ENCODE measurements around the gene PHLDA3.
"Not testable (repeated sequence)": the region's sequence is repeated elsewhere in the genome, so short reads cannot be mapped to it uniquely, and the experiment has no call there.

The PHLDA3 gene

DNA sequence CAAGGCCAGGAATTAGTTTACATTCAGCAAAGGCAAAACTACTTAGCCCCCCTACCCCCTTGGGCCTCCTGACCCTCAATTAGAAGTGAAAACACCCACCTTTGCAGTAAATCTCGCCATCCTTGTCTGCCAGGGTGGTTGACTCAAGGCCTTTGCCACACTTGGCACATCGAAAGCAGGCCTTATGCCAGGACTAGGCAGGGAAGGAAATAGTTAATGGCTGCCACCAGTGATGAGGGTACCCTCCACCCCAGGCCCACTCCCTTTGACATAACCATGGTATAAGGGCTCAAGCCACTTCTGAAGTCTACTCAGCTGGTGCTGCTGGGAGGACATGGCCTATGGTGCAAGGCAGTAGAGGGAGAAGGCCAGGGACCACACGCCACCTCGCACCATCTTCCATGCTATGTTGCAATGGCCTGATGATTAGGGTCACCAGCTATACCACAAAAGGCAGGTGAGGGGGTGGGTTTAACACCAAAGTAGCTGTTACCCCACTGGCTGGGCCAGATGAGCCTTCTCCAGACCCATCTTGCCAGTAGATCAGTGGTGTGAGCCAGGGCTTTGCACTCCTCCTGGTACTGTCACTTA, 16.3 kb upstream of the PHLDA3 start:
- no peak for DNase-seq

DNA sequence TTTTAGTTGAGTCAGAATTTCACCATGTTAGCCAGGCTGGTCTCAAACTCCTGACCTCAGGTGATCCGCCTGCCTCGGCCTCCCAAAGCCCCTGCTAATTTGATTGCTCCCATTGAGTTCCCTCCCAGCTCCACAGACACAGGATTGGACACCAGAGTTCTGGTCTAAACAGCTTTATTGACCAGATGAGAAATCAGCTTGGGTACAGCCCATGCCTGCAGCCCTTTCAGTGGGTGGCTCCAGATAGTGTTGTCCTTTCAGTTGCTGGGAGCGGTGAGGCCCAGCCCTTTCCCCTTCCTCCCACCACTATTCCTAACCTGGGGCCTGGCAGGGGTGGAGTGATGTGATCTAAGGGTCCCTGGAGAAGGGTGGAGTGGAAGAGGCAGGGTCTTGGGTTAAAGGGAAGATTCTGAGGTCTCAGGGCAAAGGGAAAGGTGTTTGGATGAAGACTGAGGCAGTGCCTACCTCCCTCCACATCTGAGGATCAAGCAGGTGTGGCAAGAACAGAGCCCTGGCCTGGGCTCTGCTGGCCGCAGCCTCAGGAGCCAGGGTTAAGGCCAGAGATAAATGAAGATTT, 14.5 kb upstream of the PHLDA3 start:
- DNase-seq = no peak

DNA sequence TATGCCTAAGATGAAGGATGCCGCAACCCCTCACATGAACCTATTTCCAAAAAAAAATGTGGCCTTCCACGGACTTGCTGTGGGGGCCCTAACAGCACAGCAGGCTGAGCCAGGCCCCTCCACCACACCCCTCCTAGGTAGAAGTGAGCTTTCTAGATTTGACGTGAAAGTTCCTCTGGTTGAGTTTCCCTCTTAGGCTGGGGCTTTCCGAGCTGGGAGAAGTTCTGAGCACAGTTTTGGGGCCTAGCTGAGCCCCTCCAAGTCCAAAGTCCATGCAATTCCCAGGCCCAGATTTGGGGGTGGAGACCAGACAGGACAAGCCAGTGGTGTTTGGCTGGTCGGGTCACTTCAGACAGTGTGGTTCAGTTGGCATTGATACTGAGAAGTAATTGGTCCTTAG, 13.8 kb upstream of the PHLDA3 start:
- no peak for DNase-seq

DNA sequence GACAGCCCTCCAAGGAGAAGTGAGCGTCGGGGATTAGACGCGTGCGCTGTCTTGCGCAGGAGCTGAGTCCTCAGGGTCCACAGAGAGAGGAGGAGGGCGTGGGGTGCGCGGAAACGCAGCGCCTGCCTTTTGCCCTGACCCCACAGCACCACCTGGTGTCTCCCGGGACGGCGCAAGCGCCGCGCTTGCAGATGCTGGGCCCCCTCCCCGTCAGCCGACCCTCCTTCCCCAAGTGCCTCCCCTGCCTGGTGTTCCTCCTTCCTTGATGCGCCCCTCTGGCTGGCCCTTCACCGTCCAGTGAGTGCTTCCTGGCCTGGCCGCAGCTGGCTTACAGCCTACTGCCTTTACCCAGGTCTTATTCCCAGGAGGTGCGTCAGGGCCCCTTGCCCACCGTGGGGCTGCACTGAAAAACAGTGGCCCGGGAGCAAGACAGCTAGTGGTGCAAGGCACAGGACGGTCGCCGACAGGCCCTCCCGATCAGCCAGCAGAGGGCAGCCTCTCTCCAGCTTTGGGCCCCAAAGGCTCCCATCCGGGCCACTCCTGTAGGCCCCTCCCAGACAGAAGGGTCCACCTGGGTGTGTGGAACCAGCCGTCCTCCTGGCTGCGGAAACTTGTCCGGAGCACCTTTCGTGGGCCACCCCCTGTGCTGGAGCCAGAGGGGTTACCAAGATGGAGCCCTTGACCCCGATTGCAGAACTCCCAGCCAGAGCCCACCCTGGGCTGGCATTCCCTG, 12.9 kb upstream of the PHLDA3 start:
- DNase-seq = peak; percentile 89

- no peak for DNase-seq
Observed at GRCh38 chr1:201481004-201481380, 12.0 kb upstream of the PHLDA3 start.

DNA sequence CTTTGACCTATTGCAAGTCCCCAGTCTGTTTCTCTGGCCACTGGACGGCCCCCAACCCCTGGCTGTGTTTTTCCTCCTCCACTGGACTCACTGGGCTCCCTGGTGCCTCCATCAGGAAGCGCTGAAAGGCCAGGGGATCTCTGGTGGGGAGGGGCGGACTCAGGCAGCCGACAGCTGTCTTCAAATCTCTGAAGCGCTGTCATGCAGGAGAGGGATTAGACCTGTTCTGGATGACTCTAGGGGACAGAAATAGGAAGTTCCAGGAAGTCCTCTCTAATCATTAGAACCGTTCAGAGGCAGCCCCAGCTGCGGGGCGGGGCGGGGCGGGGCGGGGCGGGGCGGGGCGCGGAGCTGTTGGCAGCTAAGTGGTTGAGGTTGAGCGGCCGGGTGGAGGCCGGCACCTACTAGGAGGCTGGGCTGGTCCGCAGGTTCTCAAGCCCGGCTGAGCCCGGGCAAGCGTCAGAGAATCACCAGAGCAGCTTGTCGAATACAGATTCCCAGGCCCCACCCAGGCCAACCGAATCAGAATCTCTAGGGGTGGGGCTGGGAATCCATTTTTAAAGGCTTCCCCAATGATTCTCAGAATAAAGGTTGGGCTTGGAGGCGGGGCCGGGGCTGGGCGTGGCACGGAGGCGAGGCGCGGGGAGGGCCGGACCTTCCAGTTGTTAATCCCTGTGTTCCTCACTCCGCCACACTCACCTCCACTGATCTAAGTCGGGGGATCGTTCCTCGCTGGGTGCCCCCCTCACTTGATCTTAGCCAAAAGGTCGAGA, 11.4 kb upstream of the PHLDA3 start:
- peak; percentile 86 for DNase-seq

GRCh38 chr1:201479201-201479730, 10.3 kb upstream of the PHLDA3 start:
- DNase-seq = no peak

DNA sequence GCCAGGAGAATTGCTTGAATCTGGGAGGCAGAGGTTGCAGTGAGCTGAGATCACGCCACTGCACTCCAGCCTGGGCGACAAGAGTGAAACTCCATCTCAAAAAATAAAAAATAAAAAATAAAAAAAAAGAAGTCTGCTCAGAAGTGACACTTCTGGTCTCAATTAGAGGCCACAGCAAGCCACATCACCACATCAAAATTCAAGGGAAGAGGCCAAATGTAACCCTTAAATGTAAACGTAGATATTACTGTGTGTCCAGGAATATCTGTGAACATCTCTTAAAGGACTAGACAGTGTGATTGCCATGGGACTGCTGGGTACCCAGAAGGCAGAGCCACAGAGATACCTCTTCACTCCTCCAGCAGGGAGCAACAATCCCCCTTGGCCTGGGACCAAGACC, 9.7 kb upstream of the PHLDA3 start:
- DNase-seq = not testable (repeated sequence)

DNA sequence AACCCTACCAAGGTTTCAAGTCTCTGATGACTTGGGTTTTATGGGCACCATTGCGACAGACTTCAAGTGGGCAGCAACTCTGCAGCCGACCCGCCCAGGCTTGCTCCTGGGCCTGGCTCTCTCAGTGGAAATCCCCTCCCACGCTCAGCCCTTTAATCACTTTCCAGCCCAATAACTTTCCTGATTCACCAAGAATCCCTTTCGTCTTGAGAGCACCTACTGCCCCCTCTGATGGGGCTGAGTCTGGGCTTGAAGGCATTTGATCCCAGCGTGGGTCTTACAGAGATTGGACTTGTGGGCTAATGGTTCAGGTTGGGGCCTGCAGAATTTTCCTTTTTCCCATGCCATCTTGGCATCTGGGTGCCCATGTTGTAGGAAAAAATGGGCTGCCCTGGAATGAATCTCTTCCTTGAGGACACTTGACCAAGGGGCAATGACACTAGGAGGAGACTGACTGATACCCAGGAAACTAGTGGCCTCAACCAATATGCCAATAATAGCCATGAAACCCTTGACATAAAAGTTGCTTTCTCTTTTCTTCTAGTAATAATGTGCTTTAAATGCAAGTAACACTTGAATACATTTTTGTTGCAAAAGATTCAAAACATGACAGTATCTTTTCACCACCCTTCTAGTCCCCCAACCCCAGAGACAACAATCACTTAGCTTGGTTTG, 7.8 kb upstream of the PHLDA3 start:
- no peak for DNase-seq

DNA sequence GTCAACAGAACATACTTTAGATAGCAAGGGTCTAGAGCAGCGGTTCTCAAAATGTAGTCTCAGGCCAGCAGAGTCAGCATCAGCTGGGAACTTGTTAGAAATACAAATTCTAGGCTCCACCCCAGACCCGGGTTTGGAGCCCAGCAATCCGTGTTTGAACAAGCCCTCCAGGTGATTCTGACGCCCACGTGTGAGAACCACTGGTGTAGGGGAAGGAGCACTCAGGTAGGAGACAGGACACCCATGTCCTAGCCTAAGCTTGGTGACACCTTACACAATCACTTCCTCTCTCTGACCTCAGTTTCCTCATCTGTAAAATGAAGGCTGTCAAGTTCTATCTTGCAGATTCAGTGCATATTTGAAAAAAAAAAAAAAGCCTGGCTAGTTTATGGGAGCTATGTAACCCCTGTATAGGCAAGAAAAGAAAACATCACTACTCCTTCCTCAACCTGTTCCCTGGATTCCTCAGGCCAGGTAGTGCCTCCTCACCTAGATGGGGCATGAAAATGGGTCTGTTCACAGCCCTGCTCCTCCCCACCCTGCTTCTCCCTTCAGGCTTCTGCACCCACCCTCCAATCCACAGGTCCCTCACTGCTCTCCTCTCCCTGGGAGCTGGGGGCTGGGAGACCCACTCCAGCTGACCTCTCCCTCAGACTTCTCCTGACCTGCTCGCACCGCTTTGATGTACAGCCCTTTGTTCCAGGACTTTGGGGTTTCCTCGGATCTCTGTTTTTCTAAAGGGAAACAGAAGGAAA, 7.1 kb upstream of the PHLDA3 start:
- DNase-seq = no peak

GRCh38 chr1:201475130-201475529, 6.1 kb upstream of the PHLDA3 start:
- no peak for DNase-seq

- no peak for DNase-seq
Observed at GRCh38 chr1:201473296-201473695, 4.3 kb upstream of the PHLDA3 start.

GRCh38 chr1:201472321-201472720, 3.3 kb upstream of the PHLDA3 start:
- not testable (repeated sequence) for DNase-seq

DNA sequence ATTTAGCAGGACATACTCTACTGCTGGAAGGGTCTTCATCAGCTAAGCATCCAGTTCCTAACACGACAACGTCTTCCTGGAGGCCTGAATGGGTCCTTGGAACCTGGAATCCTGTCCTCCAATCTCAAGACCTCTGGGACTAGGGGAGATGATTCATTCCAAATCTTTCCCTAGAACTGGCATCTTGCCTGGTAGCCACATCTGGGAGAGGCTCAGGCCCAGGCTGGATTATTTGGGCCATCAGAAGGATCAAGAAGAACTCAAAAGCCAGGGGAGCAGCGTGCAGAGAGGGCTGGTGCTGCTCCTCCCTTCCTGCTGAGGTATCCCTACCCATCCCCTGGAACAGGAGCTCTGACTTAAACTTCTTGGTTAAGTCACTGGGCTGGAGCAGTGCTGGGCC, 2.8 kb upstream of the PHLDA3 start:
- DNase-seq = no peak

DNA sequence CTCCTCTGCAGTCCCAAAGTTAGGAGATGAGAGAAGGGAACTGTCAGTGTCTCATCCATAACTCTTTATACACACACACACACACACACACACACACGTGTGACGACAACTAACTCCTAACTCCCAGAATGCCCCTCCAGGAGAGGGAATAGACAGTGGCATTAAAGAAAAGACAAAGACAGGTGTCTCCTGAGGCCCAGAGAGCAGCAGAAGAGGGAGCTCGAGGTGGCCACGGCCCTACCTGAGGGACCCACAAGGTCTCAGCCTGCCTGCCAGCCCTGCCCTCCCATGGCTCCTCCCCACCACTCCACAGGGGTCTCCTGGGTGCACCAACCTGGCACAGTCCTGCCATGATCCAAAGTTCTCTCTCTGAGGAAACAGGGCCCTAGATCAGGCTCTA, 1.6 kb upstream of the PHLDA3 start:
- no peak for DNase-seq

DNA sequence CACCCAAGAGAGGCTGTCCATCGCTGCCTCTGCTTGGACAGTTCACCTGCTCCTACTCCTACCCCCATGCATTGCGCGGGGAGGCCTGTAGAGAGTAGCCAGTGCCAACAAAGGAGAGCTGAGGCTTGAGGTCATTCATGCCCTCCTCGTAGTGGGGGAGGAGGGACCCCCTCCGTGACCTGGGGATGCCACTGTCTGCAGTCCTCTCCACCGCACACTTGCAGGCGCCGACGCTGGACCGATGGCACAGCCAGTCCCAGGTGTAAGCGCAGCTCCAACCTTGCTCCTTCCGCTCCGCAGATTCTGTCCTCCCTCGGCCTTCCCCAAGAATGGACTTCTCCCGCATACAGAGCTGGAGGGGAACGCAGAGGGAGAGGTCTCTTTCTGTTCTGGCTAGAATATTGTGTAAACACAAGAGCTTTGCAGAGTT, 672 bp upstream of the PHLDA3 start:
- no peak for DNase-seq

DNA sequence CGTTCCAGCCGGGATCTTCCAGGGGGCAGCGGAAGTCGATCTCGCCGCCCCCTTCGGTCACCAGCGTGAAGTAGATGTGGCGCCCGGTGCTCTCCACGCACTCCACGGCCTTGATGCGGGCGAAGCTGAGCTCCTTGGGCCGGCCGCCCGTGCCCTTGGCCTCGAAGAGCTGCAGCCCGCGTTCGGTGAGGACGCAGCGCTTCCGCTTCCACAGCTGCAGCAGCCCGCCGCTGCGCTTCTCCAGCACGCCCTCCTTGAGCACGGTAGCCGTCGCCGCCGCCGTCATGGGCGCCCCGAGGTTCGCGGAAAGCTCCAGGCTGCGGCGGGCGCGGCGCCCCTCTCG, 516 bp downstream of the PHLDA3 start:
- DNase-seq = no peak

DNA sequence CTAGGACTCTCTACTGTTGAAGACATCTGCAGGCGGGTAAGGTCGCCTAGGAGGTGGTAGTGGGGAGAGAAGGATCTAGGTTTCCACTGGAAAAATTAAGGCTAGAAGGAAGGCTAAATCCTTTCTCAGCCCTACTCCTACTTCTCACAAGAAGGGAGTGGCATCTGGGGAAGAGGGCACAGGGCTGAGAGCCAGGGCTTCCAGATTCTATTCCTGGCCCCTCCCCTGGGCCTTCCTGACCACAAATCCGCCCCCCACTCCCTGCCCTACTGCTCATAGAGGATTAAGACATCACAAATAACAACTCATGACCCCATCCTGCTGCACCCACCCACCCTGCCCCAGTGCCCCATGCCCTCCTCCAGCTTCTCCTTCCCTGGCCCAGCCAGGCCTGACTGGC, 2.5 kb downstream of the PHLDA3 start:
- DNase-seq = no peak

DNA sequence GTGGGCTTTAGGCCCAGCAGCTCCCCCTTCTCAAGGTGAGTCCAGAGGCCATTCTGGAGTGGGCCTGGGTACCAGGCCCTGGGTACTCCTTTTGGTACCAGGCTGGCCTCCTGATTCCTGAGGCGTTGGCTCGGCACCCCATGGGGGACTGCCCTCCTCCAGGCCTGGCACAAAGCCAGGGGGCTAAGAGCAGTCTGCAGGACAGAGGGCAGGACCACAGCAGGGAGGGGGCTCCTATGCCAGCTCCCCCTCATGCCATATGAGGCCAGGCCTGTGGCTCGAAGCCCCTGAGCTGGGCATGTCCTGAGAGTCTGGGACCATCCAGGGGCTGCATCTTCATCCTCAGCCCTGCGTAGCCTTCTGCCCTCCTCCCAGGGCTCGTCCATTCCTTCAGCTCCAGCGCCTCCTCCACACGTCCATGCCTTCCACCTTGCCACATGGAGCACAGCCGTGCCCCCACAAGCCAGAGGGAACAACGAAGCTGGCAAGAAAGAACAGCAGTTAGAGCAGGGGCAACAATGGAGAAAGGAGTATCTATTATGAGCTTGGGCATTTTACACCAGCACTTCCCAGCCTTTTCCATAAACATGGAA, 3.2 kb downstream of the PHLDA3 start:
- no peak for DNase-seq

GRCh38 chr1:201463071-201463552, 5.9 kb downstream of the PHLDA3 start:
- DNase-seq = no peak

DNA sequence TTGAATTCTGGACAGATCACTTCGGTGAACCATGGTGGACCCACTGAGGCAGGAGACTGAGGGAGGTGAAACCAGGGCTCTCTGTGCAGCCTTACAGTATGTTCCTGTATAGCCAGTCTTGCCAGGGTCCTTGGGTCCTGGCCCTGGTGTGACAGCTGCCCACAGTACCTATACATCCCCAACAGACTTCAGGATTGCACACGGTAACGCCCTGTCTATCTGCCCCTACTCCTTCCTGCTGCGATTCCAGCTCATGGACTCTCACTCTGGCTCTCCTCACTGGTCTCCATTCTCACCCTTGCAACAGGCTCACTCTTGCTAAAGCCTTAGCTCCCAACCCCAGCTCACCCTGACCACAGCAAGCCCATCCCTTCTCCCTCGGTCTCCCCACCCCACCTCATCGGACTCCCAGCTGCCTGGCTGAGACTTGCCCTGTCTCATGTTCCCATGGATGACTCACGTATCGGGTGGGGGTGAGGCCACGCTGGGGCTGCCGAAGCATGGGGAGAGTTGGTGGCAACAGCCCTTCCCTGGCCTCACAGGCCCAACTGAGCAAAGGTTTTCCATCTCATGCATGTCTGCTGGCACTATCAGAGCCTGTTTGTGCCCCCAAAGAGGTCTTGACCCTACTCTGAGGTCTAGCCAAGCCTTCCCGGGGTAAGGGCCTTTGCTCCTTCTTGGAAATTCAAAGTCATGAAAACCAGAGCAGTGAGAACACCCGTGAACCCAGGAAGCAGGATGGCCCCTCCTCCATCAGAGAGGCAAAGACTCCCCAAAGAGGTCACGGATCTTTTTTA, 7.1 kb downstream of the PHLDA3 start:
- no peak for DNase-seq
